UCSD-AML1 (cell line): ENCODE results near the gene AHRR.
A peak's percentile ranks its signal among the peaks of the same experiment; 100 is the strongest.

Experiments
- DNase-seq: peaks from one replicate; lab custom pipeline; 2025; ENCODE audit not compliant: unreplicated experiment; lab: John Stamatoyannopoulos, UW

AHRR gene

DNA sequence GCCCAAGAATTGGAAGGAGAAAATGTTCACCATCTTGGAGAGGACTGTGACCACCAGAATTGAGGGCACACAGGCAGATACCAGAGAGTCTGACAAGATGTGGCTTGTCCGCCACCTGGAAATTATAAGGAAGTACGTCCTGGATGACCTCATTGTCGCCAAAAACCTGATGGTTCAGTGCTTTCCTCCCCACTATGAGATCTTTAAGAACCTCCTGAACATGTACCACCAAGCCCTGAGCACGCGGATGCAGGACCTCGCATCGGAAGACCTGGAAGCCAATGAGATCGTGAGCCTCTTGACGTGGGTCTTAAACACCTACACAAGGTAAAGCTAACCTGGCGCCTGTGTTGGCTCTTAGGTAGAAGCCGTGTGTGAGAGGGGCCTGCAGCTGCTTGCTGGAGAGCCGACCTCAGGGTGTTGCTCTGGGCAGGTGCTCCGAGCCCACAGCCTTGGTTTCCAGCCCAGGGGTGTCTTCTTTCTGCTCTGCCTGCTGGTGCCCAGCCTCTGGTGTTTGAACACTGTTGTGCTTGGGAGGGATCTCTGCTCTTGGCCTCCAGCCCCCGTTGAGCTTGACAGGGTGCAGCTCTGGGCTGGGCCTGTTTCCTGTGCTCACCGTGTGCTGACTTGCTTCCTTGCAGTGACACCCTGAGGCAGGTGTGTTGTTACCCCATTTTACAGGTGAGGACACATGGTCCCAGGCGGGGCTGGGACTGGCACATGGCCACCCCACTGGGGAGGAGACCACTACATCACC lies 132.4 kb downstream of the AHRR start:
- no peak for DNase-seq

DNA sequence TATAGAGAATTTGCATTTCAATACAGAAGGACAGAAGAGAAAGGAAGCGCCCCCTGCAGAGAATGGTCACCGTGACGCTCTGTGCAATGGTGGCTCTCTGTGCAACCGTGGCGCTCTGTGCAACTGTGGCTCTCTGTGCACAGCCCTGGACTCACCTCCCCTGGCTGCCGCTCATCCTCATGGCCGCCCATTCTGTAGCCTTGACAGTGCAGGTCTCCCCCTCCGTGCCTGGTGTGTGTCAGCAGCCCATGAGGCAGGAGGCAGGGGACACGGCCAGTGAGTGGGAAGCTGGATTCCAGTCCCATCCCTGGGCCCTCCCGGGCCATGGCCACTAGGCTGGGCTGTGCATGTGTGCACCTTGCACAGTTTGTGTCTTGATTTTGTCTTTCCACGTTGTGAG lies 133.4 kb downstream of the AHRR start:
- no peak for DNase-seq

DNA sequence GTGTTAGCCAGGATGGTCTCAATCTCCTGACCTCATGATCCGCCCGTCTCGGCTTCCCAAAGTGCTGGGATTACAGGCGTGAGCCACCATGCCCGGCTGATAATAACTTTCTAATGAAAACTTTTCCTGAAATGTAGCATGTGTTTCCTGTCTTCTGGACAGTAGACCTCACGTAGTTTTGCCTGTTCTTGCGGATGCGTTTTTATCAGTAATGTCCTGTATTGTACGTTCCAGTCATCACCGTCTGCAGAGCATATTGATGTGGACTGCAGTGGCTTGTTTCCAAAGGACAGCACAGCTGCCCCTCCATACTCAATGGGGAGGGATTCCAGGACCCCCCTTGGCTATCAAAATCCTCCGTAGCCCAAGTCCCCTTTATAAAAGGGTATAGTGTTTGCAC lies 134.3 kb downstream of the AHRR start:
- DNase-seq, result no peak

DNA sequence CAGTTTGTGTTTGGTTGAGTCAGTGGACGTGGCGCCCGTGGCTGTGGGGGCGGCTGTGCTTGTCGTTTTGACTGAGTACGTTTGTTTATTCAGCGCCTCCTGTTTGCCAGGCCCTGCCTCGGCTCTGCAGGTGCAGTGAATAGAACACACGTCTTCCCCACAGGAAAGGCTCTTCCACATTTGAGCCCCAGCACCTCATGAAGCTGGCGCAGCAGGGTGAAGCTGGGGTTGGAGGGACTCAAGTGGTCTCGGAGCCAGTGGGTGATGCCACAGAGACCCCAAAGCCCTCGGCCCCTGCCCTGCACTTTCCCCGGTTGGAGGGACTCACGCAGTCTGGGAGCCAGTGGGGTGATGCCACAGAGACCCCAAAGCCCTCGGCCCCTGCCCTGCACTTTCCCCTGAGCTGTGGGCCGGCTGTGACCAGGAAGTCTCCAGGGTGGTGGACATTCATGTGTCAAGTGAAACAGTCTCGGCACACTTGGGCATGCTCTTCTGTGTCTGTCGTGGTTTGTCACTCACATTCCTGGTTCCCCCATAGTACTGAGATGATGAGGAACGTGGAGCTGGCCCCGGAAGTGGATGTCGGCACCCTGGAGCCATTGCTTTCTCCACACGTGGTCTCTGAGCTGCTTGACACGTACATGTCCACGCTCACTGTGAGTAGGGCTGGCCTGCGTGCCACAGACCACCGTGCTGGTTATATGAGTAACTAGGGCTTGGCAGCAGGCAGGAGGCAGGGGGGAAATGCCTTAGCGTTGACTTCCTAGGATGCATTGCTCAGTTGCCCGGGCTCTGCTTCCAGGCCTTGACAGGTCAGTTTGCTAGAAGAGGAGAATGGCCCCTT lies 135.1 kb downstream of the AHRR start:
- no peak for DNase-seq

DNA sequence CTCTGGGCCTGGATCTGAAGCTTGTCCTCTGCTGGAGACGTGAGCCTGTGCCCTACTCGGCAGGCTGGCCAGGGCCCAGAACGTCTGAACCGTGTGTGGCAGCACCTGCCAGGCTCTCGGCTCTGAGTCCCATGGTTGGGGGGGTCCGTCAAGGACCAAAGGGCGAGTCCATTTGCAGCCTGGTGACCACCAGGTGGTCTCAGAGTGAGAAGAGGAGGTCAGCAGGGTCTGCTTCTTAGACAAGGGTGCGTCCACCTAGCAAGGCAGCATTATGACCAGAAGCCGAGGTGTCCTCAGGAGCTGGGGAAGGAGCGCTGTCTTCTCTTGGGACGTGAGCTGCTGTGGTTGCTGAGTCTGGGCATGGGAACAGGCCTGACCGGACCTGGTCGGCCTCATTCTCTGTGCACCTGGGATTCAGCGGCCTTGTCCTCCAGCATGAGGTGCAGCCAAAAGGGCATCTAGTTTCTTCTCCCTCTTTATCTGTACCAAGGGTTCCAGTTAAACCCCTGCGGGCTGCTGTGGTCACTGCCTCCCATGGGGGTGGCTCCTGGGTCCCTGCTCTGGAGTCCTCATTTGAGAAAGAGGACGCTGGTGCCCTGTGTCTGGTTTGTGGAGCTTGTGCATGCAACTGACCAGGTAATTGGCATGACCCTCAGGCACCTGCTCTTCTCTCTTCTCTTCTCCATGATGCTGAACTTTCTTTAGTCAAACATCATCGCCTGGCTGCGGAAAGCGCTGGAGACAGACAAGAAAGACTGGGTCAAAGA lies 135.9 kb downstream of the AHRR start:
- DNase-seq, result no peak

DNA sequence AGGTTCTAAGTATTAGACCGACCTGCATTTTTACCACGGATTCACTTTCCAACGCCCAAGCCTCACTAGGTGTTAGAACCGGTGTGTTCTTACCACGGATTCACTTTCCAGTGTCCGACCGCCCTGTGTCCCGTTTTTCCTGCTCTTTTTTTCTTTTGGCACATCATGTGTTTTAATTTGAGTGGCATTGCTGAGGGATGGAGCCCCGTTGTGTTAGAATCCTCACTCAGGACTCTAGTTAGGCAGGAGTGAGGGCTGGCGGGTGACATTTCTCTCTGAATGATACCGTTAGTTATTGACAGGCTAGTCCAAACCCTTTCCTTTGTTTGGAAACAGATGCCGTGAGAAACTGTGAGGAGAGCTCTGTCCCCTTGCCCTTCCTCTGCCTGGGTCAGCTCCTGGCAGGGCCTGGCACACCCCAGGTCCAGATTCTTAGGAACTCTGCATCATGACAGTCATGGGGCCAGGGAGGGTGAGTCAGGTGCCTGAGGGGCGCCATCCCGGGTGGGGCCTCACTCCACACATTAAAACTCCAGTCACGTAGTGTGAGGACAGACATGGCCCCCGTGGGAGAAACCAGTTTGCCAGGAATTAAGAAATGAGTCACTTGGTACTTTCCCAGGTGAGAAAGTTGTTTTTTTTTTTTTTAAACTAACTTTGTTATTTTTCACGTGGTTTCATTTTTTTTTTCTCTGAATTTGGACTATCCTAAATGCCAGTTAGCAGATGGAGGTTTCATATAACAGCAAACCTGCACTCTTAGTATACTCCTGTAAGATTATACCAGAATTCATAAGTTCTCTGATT lies 137.2 kb downstream of the AHRR start:
- DNase-seq, result no peak

DNA sequence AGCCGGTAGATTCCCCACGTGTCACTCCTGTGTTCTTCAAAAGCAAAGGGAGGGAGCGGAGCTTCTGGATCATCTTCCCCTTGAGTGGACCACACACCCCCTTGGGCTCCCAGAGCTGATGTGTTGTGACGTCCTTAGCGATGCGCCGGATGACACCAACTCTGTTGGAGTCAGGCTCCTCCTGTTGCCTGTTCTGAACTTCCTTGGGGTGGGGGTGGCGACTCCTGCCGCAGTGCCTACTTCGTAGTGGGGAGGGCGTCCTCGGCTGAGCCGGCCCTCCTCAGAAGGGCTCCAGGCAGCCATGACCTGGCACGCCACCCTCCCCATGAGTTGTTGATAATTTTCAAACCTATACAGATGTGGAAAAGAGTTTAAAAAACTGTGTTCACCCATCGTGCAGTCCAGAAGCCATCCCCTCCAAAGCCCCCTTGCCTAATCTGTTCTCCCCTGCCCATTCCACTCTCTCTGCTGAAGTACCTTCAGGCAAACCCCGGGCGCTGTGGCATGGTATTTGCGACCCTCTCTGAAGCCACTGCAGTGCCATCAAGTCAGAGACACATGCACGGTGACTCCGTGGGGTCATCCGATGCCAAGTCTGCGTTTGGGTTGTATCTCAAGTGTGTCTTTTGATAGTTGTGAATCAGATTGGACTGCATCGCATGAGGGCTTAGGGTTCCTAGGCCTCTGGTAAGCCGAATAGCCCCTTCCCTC lies 138.2 kb downstream of the AHRR start:
- no peak for DNase-seq

DNA sequence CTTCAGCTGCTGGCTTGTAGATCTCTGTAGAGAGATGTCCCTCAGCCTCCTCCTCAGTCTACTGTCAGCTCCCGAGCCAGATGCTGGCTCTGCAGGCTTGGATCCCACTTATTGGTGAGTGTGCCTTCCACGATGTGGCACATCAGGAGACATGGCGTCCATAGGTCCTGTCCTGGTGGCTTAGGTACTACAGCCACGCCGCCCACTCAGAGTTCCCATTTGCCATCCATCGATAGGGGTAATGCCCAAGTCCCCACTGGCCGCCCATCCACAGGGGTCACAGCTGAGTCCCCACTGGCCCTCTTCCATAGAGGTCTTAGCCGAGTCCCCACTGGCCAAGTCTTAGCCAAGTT lies 138.7 kb downstream of the AHRR start:
- no peak for DNase-seq

DNA sequence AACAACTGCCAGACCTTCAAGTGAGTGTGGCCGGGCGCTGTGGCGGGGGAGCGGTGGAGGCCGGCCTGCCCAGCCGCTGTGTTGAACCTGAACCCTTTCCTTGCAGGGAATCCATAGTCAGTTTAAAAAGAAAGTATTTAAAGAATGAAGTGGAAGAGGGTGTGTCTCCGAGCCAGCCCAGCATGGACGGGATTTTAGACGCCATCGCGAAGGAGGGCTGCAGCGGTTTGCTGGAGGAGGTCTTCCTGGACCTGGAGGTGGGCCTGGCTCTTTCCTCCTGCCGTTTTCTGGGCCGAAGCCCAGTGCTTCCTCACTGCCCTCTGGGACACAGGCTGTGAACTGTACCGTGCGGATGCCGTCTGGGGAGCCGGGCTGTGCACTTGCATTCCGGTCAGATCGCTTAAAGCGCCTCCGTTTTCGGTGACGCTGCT lies 140.6 kb downstream of the AHRR start:
- no peak for DNase-seq

DNA sequence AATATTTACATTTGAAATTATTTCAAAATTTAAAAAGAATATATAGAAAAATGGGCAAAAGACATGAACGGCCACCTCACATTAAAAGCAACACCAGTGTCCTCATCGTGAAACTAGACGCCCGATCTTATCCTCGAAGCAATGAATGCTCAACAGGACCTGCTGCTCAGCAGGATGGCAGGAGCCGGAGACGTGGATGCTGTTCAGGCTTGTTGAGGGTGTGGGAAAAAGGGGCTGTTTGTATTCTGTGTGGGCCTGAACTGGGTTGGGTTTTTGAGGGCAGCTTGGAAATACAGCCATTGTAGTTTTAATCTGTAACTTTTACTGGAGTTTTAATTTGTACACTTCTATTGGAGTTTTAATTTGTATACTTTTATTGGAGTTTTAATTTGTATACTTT lies 141.8 kb downstream of the AHRR start:
- no peak for DNase-seq

DNA sequence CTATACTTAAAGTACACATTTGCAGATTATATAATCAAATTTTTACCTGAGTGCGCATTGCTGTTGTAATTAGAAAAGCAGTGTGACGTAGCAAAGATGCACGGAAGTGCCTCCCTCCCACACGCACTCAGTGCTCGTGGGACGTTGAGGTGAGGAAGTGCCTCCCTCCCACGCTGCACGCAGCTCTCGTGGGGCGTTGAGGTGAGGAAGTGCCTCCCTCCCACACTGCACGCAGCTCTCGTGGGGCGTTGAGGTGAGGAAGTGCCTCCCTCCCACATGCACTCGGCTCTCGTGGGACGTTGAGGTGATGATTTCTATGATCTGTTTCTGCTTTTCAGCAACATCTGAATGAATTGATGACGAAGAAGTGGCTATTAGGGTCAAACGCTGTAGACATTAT lies 142.4 kb downstream of the AHRR start:
- DNase-seq, result peak; percentile 37

DNA sequence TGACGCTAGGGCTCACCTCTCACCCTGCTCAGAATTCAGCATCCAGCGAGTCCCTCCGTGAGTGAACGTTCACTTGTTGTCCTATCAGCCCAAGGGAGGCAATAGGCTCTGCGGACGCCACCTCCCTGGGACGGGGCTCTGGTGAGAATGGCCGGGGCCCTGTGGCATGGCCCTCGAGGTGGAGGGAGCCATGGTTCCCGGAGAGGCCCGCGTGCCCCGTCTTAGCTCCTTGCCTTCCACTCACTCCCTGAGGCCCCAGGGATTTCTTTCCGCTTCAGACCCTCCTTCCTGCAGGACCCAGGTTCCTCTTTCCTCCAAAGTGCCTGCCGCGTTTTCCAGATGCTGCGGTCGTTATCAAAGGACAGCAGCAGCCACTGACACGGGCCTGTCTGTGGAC lies 142.9 kb downstream of the AHRR start:
- DNase-seq, result no peak

DNA sequence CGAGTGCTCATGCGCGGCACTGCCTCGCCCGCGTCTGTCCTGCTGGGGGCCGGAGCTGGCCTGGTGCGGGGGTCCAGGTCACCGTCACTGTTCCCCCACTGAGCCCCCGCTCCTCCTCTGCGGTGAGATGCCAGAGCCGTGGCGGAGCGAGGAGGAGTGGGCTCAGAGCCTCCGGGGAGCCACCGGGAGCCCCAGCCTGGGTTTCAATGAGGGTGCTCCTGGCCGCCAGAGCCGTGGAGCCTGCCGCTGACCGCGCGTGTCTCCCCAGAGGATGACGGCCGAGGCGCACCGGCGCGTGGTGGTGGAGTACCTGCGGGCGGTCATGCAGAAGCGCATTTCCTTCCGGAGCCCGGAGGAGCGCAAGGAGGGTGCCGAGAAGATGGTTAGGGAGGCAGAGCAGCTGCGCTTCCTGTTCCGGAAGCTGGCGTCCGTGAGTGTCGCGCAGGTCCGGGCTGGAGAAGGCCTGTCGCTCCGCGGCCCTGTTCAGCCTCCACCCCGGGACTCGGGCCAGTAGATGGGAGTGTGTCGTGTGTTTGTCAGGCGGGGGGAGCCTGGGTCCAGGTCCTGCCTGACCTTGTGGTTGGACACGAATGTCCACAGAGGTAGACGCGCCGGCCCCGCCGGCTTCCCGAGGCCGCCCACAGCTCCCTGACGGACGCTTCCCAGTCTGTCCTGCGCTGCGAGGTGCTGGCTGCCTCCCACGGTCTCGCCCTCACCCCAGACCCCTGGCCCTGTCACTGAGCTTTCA lies 143.5 kb downstream of the AHRR start:
- no peak for DNase-seq

DNA sequence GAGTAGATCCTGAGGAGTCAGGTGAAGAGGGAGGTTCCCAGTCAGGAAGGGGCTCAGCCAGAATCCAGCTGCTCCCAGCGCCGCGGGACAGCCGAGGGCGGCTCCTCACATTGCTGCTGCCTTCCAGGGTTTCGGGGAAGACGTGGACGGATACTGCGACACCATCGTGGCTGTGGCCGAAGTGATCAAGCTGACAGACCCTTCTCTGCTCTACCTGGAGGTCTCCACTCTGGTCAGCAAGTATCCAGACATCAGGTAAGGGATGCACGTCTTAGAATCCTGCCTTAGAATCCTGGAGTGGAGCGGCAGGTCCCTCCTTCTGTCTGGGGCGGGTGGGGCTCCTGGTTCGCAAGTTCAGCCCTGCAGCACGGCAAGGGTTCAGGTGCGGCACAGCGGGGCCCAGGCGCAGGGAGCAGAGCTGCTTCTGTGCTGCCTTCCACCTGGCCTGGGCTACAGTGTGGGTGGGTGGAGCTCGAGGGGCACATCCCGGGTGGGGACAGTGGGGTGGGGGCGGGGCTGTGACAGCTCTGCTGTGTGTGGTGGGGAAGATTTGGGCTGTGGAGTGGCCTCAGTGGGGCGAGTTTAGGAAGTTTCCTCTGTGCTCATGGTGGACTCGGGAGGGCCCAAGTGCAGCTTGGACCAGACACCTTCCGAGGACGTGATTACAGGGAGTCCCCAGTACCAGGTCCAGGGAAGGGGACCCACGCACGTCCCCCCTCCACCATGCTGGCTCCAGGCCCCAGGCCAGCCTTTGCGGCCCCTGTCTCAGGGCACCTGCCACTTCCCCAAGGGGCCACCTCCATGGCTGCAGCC lies 144.3 kb downstream of the AHRR start:
- DNase-seq, result no peak

DNA sequence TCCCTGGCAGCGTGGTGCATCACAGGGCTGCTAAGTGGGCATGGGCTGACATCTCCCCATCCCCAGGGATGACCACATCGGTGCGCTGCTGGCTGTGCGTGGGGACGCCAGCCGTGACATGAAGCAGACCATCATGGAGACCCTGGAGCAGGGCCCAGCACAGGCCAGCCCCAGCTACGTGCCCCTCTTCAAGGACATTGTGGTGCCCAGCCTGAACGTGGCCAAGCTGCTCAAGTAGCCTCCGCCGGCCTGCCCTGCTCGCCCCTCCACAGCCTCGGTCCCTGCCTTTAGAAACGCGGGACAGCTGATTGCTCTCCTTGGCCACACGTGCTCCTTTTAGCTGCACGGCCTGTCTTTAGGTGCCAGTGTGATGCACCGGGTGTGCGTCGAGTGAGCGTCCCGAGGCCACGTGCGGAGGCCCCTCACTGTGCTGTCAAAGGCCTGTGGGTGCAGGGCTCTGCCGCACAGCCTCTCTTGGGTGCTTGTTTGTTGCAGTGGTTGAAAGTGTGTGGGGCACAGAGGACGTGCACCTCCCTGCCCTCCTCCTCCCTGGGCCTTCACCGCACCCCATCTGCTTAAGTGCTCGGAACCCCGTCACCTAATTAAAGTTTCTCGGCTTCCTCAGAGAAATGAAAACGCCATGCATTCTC lies 145.3 kb downstream of the AHRR start:
- no peak for DNase-seq

DNA sequence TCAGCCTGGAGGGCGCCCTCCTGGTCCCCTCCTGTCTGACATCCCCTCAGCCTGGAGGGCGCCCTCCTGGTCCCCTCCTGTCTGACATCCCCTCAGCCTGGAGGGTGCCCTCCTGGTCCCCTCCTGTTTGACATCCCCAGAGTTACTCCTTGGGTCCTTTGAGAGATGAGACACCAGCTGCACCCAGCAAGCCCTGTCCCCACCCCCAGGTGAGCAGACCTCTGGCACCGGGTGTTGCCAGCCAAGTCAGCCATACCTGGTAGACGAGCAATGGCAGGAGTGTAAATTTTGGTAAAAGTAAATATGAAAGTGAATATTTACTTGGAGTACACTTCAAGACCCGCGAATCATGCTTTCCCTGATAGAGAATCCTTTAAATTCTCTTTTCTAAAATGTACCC lies 146.9 kb downstream of the AHRR start:
- no peak for DNase-seq

DNA sequence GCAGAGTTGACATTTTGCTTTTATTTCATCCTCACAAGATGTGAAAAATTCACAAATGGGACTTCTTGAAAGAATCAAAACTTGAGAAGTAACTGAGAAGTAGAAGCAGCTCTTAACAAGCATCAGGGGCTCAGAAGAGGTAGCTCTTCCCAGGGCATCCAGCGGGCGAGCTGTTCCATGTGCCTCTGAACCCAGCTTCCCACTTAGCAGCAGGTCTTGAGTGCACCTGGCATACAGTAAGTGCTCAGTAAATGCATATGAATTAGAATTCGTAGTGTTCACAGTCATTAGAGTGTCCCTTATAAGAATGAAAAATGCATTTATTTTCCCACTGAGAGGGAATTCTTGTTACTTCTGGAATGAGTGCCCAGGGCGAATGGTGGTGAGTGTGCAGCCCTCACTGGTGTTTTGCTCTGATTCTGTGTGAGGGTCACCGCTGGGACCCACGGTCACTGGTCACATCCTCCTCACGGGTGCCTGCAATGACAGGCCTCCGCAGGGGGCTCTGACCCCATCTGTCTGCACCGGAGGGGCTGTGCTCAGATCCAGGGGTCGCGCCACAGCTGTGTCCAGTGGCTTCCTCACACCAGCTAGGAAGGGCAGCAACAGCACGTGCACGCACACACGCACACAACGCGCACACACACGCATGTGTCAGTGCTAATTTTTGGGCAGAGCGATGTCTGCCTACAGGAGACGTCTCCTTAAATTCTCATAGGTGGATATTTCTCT lies 148.4 kb downstream of the AHRR start:
- DNase-seq, result no peak
